ENCODE data around the gene FXYD6. TPM values are rescaled to one million over a fixed set of nuclear protein-coding genes. Genes with fewer than 3 reads are reported as not detected.

FXYD6 gene
- total RNA-seq, 4 donors from 2014 or later: 21.5 to 79.9 (median 25.6) TPM

- no peak for ATAC-seq (ENCODE audit: low FRiP score)
- TF ChIP-seq, protein P1, sequence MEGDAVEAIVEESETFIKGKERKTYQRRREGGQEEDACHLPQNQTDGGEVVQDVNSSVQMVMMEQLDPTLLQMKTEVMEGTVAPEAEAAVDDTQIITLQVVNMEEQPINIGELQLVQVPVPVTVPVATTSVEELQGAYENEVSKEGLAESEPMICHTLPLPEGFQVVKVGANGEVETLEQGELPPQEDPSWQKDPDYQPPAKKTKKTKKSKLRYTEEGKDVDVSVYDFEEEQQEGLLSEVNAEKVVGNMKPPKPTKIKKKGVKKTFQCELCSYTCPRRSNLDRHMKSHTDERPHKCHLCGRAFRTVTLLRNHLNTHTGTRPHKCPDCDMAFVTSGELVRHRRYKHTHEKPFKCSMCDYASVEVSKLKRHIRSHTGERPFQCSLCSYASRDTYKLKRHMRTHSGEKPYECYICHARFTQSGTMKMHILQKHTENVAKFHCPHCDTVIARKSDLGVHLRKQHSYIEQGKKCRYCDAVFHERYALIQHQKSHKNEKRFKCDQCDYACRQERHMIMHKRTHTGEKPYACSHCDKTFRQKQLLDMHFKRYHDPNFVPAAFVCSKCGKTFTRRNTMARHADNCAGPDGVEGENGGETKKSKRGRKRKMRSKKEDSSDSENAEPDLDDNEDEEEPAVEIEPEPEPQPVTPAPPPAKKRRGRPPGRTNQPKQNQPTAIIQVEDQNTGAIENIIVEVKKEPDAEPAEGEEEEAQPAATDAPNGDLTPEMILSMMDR (IDR thresholded peaks at IDR 0.05): no peak
- no peak for DNase-seq (ENCODE audit: low spot score)
Measured at GRCh38 chr11:117821431-117821830, 55.0 kb downstream of the FXYD6 start.

- ATAC-seq (ENCODE audit: low FRiP score) (no peak), DNase-seq (ENCODE audit: low spot score) (no peak)
- TF ChIP-seq, protein P1 (IDR thresholded peaks at IDR 0.05): no peak
Measured at GRCh38 chr11:117820516-117820915, 55.9 kb downstream of the FXYD6 start.

DNA sequence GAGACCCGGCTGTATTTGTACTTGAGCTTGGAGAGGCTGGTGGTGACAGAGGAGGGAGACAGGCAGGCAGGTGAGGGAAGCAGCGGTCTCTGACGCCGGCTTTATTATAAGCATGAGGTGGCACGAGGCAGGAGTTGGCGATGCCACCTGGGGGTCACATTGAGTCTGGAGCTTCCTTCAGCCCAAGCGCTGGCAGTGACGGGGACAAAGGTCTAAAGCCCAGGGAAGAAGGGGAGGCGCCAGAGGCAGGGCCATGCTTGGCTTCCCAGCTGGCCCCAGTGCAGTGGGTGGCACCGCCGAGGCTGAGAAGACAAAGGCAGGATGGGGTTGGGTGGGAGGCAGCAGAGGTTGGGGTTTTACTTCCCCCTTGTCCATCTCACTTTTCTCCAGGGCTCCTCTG lies 56.4 kb downstream of the FXYD6 start:
- TF ChIP-seq, protein P1 (IDR thresholded peaks at IDR 0.05): no peak
- ATAC-seq (ENCODE audit: low FRiP score) (no peak), DNase-seq (ENCODE audit: low spot score) (no peak)

DNA sequence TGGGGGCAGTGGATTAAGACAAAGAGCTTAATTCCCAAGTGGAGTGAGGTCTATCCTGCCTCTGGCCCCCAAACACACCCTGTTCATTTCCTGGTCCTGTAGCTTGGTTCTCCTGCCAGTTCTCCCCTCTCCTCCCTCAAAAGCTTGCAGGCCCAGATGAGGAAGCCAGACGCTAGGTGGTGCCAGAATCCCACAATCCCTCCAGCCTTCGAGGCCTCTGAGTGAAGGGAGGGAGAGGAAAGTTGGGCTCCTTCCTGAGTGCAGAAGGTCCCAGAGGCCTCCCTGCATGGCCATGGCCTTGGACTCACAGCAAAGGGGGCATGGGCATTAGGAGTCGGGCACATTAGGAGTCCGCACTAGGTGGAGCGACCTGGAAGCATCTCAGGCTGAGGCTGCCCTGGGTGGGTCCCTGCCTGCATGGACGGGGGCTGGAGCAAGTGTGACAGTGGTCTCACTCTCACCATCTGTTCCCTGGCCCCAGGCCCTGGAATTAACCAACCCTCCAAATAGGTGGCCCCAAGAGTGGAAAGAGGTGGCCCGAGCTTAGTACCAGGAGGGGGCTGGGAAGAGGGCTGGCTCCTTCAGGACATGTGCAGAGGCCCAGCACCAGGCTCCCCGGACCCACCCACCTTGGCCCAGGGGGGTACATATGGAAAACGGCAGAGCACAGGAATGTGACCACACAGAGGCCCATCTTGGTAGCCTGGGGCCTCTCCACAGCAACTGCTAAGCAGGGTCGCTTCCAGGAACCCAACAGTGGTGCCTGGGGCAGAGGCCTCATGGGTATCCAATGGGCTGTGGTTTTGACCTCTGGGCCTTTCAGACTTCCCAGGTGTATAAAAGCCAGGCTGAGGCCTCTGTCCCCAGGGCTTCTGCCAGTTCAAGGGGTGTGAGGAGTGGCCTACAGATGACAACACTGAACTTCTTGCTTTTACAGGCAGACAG lies 57.1 kb downstream of the FXYD6 start:
- ATAC-seq (ENCODE audit: low FRiP score) (no peak), DNase-seq (ENCODE audit: low spot score) (no peak)
- TF ChIP-seq, protein P1 (IDR thresholded peaks at IDR 0.05): no peak

GRCh38 chr11:117818041-117818873 lies 58.2 kb downstream of the FXYD6 start:
- peak; percentile 14 for ATAC-seq (ENCODE audit: low FRiP score)
- TF ChIP-seq, protein P1 (IDR thresholded peaks at IDR 0.05): no peak
- no peak for DNase-seq (ENCODE audit: low spot score)

- DNase-seq (ENCODE audit: low spot score): peak; percentile 84
- TF ChIP-seq, protein P1 (IDR thresholded peaks at IDR 0.05): peak in 2 of 3 donors; percentile 93 to 99
- ATAC-seq (ENCODE audit: low FRiP score): peak; percentile 75
Measured at GRCh38 chr11:117817368-117818040, 59.0 kb downstream of the FXYD6 start.
